Fibroblast of lung (primary cell): ENCODE data around the gene CHD9. TPM values are rescaled to one million over a fixed set of nuclear protein-coding genes. Genes with fewer than 3 reads are reported as not detected.
A peak's percentile ranks its signal among the peaks of the same experiment; 100 is the strongest.

ENCODE experiments used
- DNase-seq, 2 donors: peaks; one replicate each; pipeline versions ENCODE4 v3.0.0 to v3.0.0-alpha.2; 2010; ENCODE audit warnings: low read depth in 2 of 2
- H2AFZ ChIP-seq: 2 replicates; pipeline ENCODE4 v1.5.1; 2012; ENCODE audit warnings: low read length, control low read depth, inconsistent platforms
- H3K27ac ChIP-seq: 2 replicates; pipeline ENCODE4 v1.5.1; 2011; ENCODE audit warnings: low read length, control low read depth; ENCODE audit not compliant: insufficient read depth
- H3K27me3 ChIP-seq: 2 replicates; pipeline ENCODE4 v1.5.1; 2011; ENCODE audit warnings: mild to moderate bottlenecking, low read length; ENCODE audit not compliant: control insufficient read depth, insufficient read depth
- H3K36me3 ChIP-seq: 2 replicates; pipeline ENCODE4 v1.5.1; 2011; ENCODE audit warnings: low read length; ENCODE audit not compliant: control insufficient read depth, insufficient read depth
- H3K4me1 ChIP-seq: 2 replicates; pipeline ENCODE4 v1.5.1; 2011; ENCODE audit warnings: low read length; ENCODE audit not compliant: control insufficient read depth, insufficient read depth; ENCODE audit errors: extremely low read depth
- H3K4me2 ChIP-seq: 2 replicates; pipeline ENCODE4 v1.5.1; 2011; ENCODE audit warnings: low read length, control low read depth; ENCODE audit not compliant: insufficient read depth; ENCODE audit errors: extremely low read depth
- H3K4me3 ChIP-seq, 4 experiments: fragments of 200-600 bp in 1 of 4; sonication (generic) in 1 of 4; replicated peaks in 1 of 4; 2 replicates each; pipeline ENCODE4 v1.5.1; 2011 to 2016; ENCODE audit warnings: low read length in 4 of 4, low read depth in 3 of 4, mild to moderate bottlenecking in 3 of 4, control low read depth in 2 of 4, inconsistent platforms in 1 of 4, mixed read lengths in 1 of 4; ENCODE audit not compliant: insufficient read depth in 1 of 4; ENCODE audit errors: control extremely low read depth in 1 of 4
- H3K79me2 ChIP-seq: 2 replicates; pipeline ENCODE4 v1.5.1; 2012; ENCODE audit warnings: mild to moderate bottlenecking, low read length, inconsistent platforms; ENCODE audit not compliant: control insufficient read depth, insufficient read depth
- H3K9ac ChIP-seq: 2 replicates; pipeline ENCODE4 v1.5.1; 2011; ENCODE audit warnings: mild to moderate bottlenecking, low read length, control low read depth; ENCODE audit not compliant: insufficient read depth
- H3K9me3 ChIP-seq: 2 replicates; pipeline ENCODE4 v1.5.1; 2012; ENCODE audit warnings: low read depth, low read length; ENCODE audit not compliant: control insufficient read depth, insufficient read depth
- H4K20me1 ChIP-seq: 2 replicates; pipeline ENCODE4 v1.5.1; 2011; ENCODE audit warnings: low read length; ENCODE audit not compliant: control insufficient read depth, insufficient read depth; ENCODE audit errors: extremely low read depth
- EZH2 ChIP-seq: IDR thresholded peaks from 2 replicates; pipeline ENCODE4 v1.5.1; 2012; ENCODE audit warnings: low read length, control low read depth, mild to moderate bottlenecking; ENCODE audit errors: missing control alignments
- polyA plus RNA-seq, 2 donors: library from polyadenylated mRNA; depleted of rRNA in 1 of 2; stranded (reverse) in 1 of 2; unstranded in 1 of 2; fragments of >200 nt; gene quantifications; 2 replicates each; pipeline ENCODE4 v1.2.1, GENCODE V29; 2011 to 2012; ENCODE audit warnings: missing spikeins in 1 of 2
- total RNA-seq: library from RNA; depleted of rRNA; stranded (reverse); fragments of >200 nt; gene quantifications from 2 replicates; pipeline ENCODE4 v1.2.1, GENCODE V29; 2014
- TF ChIP-seq, protein P1 (sequence below), 2 donors: IDR thresholded peaks in 1 of 2; conservative IDR thresholded peaks in 1 of 2; 1 replicate in 1 of 2; 2 replicates in 1 of 2; pipeline ENCODE4 v1.5.1; 2011 to 2012; ENCODE audit warnings: low read length in 2 of 2, control low read depth in 1 of 2, inconsistent platforms in 1 of 2, low read depth in 1 of 2, mild to moderate bottlenecking in 1 of 2

CHD9 gene
- total and polyA plus RNA-seq, 2 donors (not counting 1 experiment from before 2014, with no cell fraction given), result 32.9 to 60.9 TPM

DNA sequence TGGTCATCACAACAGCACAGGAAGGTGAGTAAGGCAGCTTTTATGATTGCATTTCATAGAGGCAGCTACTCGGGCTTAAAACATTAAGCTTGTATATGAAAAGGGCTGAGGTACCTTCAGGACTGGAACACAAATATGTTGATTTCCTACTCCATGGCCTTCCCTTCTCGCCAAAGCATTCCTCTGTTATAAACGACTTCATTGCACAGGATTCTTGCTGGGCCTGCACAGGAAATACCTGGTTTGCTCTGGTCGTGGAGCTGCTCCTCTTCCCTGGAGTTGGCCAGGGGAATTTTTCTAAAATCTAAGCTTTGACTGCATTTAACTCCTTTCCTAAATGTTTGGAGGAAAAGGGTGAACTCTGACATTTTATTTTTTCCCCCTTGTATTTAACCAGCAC, 49.0 kb downstream of the CHD9 start:
- no peak for TF ChIP-seq EZH2
- TF ChIP-seq, protein P1, sequence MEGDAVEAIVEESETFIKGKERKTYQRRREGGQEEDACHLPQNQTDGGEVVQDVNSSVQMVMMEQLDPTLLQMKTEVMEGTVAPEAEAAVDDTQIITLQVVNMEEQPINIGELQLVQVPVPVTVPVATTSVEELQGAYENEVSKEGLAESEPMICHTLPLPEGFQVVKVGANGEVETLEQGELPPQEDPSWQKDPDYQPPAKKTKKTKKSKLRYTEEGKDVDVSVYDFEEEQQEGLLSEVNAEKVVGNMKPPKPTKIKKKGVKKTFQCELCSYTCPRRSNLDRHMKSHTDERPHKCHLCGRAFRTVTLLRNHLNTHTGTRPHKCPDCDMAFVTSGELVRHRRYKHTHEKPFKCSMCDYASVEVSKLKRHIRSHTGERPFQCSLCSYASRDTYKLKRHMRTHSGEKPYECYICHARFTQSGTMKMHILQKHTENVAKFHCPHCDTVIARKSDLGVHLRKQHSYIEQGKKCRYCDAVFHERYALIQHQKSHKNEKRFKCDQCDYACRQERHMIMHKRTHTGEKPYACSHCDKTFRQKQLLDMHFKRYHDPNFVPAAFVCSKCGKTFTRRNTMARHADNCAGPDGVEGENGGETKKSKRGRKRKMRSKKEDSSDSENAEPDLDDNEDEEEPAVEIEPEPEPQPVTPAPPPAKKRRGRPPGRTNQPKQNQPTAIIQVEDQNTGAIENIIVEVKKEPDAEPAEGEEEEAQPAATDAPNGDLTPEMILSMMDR (conservative IDR thresholded peaks at IDR 0.05 in 1 of 2, IDR thresholded peaks at IDR 0.05 in 1 of 2; ENCODE audit: low read depth in 1 of 2, low read length in 2 of 2), result no peak
- Histone ChIP-seq H2AFZ (no peak overlapping the region), H3K4me2 (no peak overlapping the region), H3K4me1 (peaks cover 13% of the 10 kb centered on the region), H3K9me3 (no peaks in the 10 kb centered on the region), H4K20me1 (no peaks in the 10 kb centered on the region), H3K4me3 (no peak overlapping the region), H3K27me3 (no peaks in the 10 kb centered on the region), H3K9ac (no peak overlapping the region), H3K27ac (no peak overlapping the region), H3K36me3 (no peaks in the 10 kb centered on the region), H3K79me2 (peaks cover 5% of the 10 kb centered on the region)
- DNase-seq, result peak in 1 of 2 donors; percentile 62

DNA sequence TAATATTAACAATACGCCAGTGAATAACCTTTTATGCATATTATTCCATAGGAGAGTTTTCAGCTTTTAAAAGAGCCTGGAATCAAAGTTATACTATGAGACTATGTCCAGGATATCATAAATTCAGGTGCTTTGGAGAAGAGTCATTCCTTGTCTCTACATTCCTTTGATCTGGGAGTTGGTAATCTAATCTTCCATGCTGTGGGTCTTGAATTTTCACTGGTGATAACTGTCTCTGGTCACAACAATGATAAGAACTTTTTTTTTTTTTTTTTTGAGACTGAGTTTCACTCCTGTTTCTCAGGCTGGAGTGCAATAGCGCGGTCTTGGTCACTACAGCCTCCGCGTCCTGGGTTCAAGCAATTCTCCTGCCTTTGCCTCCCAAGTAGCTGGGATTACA, 50.8 kb downstream of the CHD9 start:
- H4K20me1 ChIP-seq, result no peaks in the 10 kb centered on the region
- no peak overlapping the region for H3K27ac ChIP-seq
- DNase-seq, result no peak
- H3K4me2 ChIP-seq, result no peak overlapping the region
- no peaks in the 10 kb centered on the region for H3K27me3 ChIP-seq
- no peak overlapping the region for H3K4me3 ChIP-seq
- no peaks in the 10 kb centered on the region for H3K36me3 ChIP-seq
- H3K9me3 ChIP-seq, result no peaks in the 10 kb centered on the region
- TF ChIP-seq, protein P1 (conservative IDR thresholded peaks at IDR 0.05 in 1 of 2, IDR thresholded peaks at IDR 0.05 in 1 of 2; ENCODE audit: low read depth in 1 of 2, low read length in 2 of 2), result no peak
- TF ChIP-seq EZH2, result no peak
- peaks cover under 1% of the 10 kb centered on the region for H3K4me1 ChIP-seq
- peaks cover 4% of the 10 kb centered on the region for H3K79me2 ChIP-seq
- no peak overlapping the region for H3K9ac ChIP-seq
- no peak overlapping the region for H2AFZ ChIP-seq

DNA sequence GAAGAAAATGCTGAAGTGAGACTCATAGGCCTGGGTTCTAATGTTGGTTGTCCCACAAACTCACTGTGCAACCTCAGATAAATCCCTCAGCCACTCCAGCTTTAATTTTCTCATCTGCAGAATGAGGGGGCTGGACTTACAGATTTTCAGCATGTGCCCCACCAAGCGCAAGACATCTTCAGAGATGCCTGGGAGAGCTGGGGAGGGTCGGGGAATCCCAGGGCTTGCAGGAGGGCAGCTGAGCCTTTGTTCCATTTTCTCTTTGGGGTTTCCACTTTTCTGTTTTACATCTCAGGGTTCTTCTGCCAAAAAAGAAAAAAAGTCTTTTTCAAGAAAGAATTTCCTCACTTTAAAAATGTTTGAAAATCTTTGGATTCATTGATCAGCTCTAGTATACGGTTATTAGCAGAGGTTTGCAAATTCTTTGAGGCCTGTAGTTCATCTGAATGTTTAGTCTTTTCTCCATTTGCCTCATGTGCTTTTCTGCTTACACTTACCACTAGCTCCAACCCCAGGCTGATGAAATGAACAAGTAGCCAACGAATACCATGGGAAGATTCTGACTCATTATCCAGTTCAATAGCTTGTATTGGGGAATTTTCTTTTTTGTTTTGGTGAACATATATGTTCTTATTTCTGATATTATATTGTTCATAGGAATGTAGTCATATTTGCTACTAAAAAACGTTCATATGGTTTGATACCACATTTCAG, 56.4 kb downstream of the CHD9 start:
- TF ChIP-seq EZH2, result no peak
- TF ChIP-seq, protein P1 (conservative IDR thresholded peaks at IDR 0.05 in 1 of 2, IDR thresholded peaks at IDR 0.05 in 1 of 2; ENCODE audit: low read depth in 1 of 2, low read length in 2 of 2), result no peak
- no peak overlapping the region for H3K9ac ChIP-seq
- no peaks in the 10 kb centered on the region for H3K9me3 ChIP-seq
- no peaks in the 10 kb centered on the region for H3K79me2 ChIP-seq
- no peaks in the 10 kb centered on the region for H3K36me3 ChIP-seq
- no peak overlapping the region for H3K27ac ChIP-seq
- no peaks in the 10 kb centered on the region for H4K20me1 ChIP-seq
- H3K4me1 ChIP-seq, result no peaks in the 10 kb centered on the region
- H3K4me2 ChIP-seq, result no peak overlapping the region
- H2AFZ ChIP-seq, result no peak overlapping the region
- H3K4me3 ChIP-seq, result no peak overlapping the region
- no peaks in the 10 kb centered on the region for H3K27me3 ChIP-seq
- peak; percentile 35 to 60 for DNase-seq
